ENCODE results near the gene TRIM71. TPM values are rescaled to one million over a fixed set of nuclear protein-coding genes. Genes with fewer than 3 reads are reported as not detected.
A peak's percentile ranks its signal among the peaks of the same experiment; 100 is the strongest.
"Not testable (repeated sequence)": the region's sequence is repeated elsewhere in the genome, so short reads cannot be mapped to it uniquely, and the experiment has no call there.

The TRIM71 gene
- polyA plus RNA-seq, 1 donor (not counting 4 experiments of a cell fraction or from before 2014, with no cell fraction given), result not detected

GRCh38 chr3:32781211-32781968, 36.4 kb upstream of the TRIM71 start:
- Histone ChIP-seq H3K27ac (ENCODE audit: control insufficient read depth, insufficient read depth, low read length) (no peak overlapping the region), H3K9me1 (ENCODE audit: control insufficient read depth, extremely low read depth, insufficient read depth, low read length) (no peaks in the 10 kb centered on the region), H3K36me3 (ENCODE audit: control insufficient read depth in 2 of 2, extremely low read depth in 1 of 2, insufficient read depth in 2 of 2, low read length in 2 of 2) (no peaks in the 10 kb centered on the region), H3K9ac (ENCODE audit: control insufficient read depth, extremely low read depth, insufficient read depth, low read length) (peak overlapping the region; percentile 56), H3K4me3 (ENCODE audit: control insufficient read depth in 2 of 3, extremely low read depth in 1 of 3, insufficient read depth in 2 of 3, low read depth in 1 of 3, low read length in 3 of 3) (peak overlapping the region; percentile 50 to 89 (median 80)), H3K9me3 (ENCODE audit: control insufficient read depth, low read depth, low read length) (no peaks in the 10 kb centered on the region), H3K4me1 (ENCODE audit: control insufficient read depth, extremely low read depth, insufficient read depth, low read length) (no peaks in the 10 kb centered on the region), H4K20me1 (ENCODE audit: control insufficient read depth, extremely low read depth, insufficient read depth, low read length) (no peaks in the 10 kb centered on the region), H3K79me2 (ENCODE audit: control insufficient read depth, insufficient read depth, low read length) (no peaks in the 10 kb centered on the region), H2AFZ (ENCODE audit: control insufficient read depth, low read length) (peak overlapping the region; percentile 89), H3K4me2 (ENCODE audit: control insufficient read depth, extremely low read depth, insufficient read depth, low read depth, low read length) (peak overlapping the region; percentile 96), H3K27me3 (ENCODE audit: control insufficient read depth, extremely low read depth, insufficient read depth, low read length) (no peaks in the 10 kb centered on the region)
- dilution Hi-C loops (cut with MboI; ENCODE audit: extremely low pct_ligation_motif_present, low sequenced_read_pairs), result no loop called here
- no peak for DNase-seq (ENCODE audit: low read depth, low spot score)
- TF ChIP-seq EZH2 (IDR thresholded peaks at IDR 0.05; ENCODE audit: low read length) (no peak), CTCF (optimal IDR thresholded peaks at IDR 0.05 in 1 of 3, IDR thresholded peaks at IDR 0.05 in 1 of 3, conservative IDR thresholded peaks at IDR 0.05 in 1 of 3; ENCODE audit: extremely low read depth in 1 of 3, insufficient read depth in 2 of 3, low read length in 3 of 3) (peak; percentile 34 to 88 (median 86))
- FAIRE-seq, result no peak

GRCh38 chr3:32781969-32782270, 35.9 kb upstream of the TRIM71 start:
- H3K4me1 ChIP-seq (ENCODE audit: control insufficient read depth, extremely low read depth, insufficient read depth, low read length); H2AFZ ChIP-seq (ENCODE audit: control insufficient read depth, low read length); H3K79me2 ChIP-seq (ENCODE audit: control insufficient read depth, insufficient read depth, low read length); H3K27ac ChIP-seq (ENCODE audit: control insufficient read depth, insufficient read depth, low read length); H4K20me1 ChIP-seq (ENCODE audit: control insufficient read depth, extremely low read depth, insufficient read depth, low read length); H3K9me3 ChIP-seq (ENCODE audit: control insufficient read depth, low read depth, low read length); FAIRE-seq; H3K36me3 ChIP-seq (ENCODE audit: control insufficient read depth in 2 of 2, extremely low read depth in 1 of 2, insufficient read depth in 2 of 2, low read length in 2 of 2); H3K27me3 ChIP-seq (ENCODE audit: control insufficient read depth, extremely low read depth, insufficient read depth, low read length); H3K9me1 ChIP-seq (ENCODE audit: control insufficient read depth, extremely low read depth, insufficient read depth, low read length); H3K4me3 ChIP-seq (ENCODE audit: control insufficient read depth in 2 of 3, extremely low read depth in 1 of 3, insufficient read depth in 2 of 3, low read depth in 1 of 3, low read length in 3 of 3); dilution Hi-C loops (cut with MboI; ENCODE audit: extremely low pct_ligation_motif_present, low sequenced_read_pairs); DNase-seq (ENCODE audit: low read depth, low spot score); H3K9ac ChIP-seq (ENCODE audit: control insufficient read depth, extremely low read depth, insufficient read depth, low read length): not testable (repeated sequence)
- H3K4me2 ChIP-seq (ENCODE audit: control insufficient read depth, extremely low read depth, insufficient read depth, low read depth, low read length), result peak overlapping the region; percentile 96

GRCh38 chr3:32782407-32782806, 35.4 kb upstream of the TRIM71 start:
- Histone ChIP-seq H3K27ac (ENCODE audit: control insufficient read depth, insufficient read depth, low read length) (no peak overlapping the region), H3K4me3 (ENCODE audit: control insufficient read depth in 2 of 3, extremely low read depth in 1 of 3, insufficient read depth in 2 of 3, low read depth in 1 of 3, low read length in 3 of 3) (no peak overlapping the region), H3K9ac (ENCODE audit: control insufficient read depth, extremely low read depth, insufficient read depth, low read length) (no peak overlapping the region), H3K36me3 (ENCODE audit: control insufficient read depth in 2 of 2, extremely low read depth in 1 of 2, insufficient read depth in 2 of 2, low read length in 2 of 2) (no peaks in the 10 kb centered on the region), H3K9me1 (ENCODE audit: control insufficient read depth, extremely low read depth, insufficient read depth, low read length) (no peaks in the 10 kb centered on the region), H3K79me2 (ENCODE audit: control insufficient read depth, insufficient read depth, low read length) (no peaks in the 10 kb centered on the region), H4K20me1 (ENCODE audit: control insufficient read depth, extremely low read depth, insufficient read depth, low read length) (no peaks in the 10 kb centered on the region), H3K27me3 (ENCODE audit: control insufficient read depth, extremely low read depth, insufficient read depth, low read length) (no peaks in the 10 kb centered on the region), H3K9me3 (ENCODE audit: control insufficient read depth, low read depth, low read length) (no peaks in the 10 kb centered on the region), H3K4me1 (ENCODE audit: control insufficient read depth, extremely low read depth, insufficient read depth, low read length) (no peaks in the 10 kb centered on the region), H3K4me2 (ENCODE audit: control insufficient read depth, extremely low read depth, insufficient read depth, low read depth, low read length) (no peak overlapping the region), H2AFZ (ENCODE audit: control insufficient read depth, low read length) (no peak overlapping the region)
- no peak for FAIRE-seq
- dilution Hi-C loops (cut with MboI; ENCODE audit: extremely low pct_ligation_motif_present, low sequenced_read_pairs), result no loop called here
- DNase-seq (ENCODE audit: low read depth, low spot score), result no peak
- no peak for TF ChIP-seq CTCF (optimal IDR thresholded peaks at IDR 0.05 in 1 of 3, IDR thresholded peaks at IDR 0.05 in 1 of 3, conservative IDR thresholded peaks at IDR 0.05 in 1 of 3; ENCODE audit: extremely low read depth in 1 of 3, insufficient read depth in 2 of 3, low read length in 3 of 3)

Measured in keratinocyte (primary cell).